ENCODE results near the gene UNC93B1.
"Not testable (repeated sequence)": the region's sequence is repeated elsewhere in the genome, so short reads cannot be mapped to it uniquely, and the experiment has no call there.

Gene UNC93B1

DNA sequence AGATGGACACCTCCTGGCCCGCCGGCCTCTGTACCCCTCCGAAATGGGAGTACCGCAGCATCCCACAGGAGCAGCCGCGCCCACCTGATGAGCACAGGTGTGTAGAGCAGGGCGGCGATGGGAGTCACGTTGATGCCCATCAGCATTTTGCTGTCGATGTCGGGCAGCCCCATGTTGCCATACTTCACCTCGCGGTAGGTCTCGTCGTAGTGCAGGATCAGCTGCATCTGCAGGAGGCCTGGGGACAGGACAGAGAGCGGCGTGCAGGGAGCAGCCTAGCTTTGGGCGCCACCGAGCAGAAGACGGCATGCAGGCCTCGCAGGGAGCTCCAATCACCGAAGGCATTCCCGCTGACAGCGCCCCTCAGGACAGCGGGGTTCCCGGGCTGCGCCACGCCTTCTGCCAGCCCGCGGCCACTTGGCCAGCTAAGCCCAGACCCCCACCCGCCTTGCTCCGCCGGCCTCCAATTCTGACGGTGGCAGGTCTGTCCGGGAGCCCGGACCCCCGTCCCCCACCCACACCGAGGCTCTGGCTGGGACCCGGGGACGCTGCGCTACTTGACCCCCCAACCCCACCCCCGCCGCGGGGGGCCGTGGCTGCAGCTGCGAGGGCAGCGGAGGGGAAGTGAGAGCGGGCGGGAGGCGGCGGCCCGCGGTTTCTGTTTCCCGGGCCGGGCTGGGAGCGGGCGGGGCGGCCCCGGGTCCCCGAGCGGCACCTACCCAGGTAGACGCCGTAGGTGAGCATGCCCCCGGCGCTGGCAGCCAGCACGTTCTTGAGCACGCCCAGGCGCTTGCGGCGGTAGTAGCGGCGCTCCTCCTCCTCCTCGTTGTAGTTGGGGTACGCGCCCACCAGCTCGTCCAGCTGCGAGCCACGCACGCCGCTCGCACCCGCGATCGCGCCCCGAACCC is 705 bp downstream of the UNC93B1 start:
- Histone ChIP-seq H3K27ac (ENCODE audit: low read length) (no peak overlapping the region), H3K36me3 (ENCODE audit: control insufficient read depth in 1 of 2, insufficient read depth in 2 of 2, low read length in 2 of 2) (no peaks in the 10 kb centered on the region), H3K27me3 (ENCODE audit: low read depth, low read length) (no peaks in the 10 kb centered on the region), H3K9me3 (ENCODE audit: control insufficient read depth in 1 of 2, low read length in 2 of 2) (no peaks in the 10 kb centered on the region), H3K4me1 (ENCODE audit: control insufficient read depth in 1 of 2, insufficient read depth in 2 of 2, low read length in 2 of 2) (peaks cover 0 to 13% of the 10 kb centered on the region in 2 donors), H3K4me3 (ENCODE audit: low read depth in 1 of 2, low read length in 2 of 2) (peak overlapping the region in 1 of 2 donors; percentile 76)

- Histone ChIP-seq H3K9me3 (ENCODE audit: control insufficient read depth in 1 of 2, low read length in 2 of 2) (no peaks in the 10 kb centered on the region), H3K36me3 (ENCODE audit: control insufficient read depth in 1 of 2, insufficient read depth in 2 of 2, low read length in 2 of 2) (no peaks in the 10 kb centered on the region), H3K27ac (ENCODE audit: low read length) (no peak overlapping the region), H3K27me3 (ENCODE audit: low read depth, low read length) (no peaks in the 10 kb centered on the region), H3K4me3 (ENCODE audit: low read depth in 1 of 2, low read length in 2 of 2) (peak overlapping the region in 1 of 2 donors; percentile 76), H3K4me1 (ENCODE audit: control insufficient read depth in 1 of 2, insufficient read depth in 2 of 2, low read length in 2 of 2) (peaks cover 0 to 13% of the 10 kb centered on the region in 2 donors)
Observed at GRCh38 chr11:68002575-68002937, 1.3 kb downstream of the UNC93B1 start.

GRCh38 chr11:67999704-68000103 is 4.2 kb downstream of the UNC93B1 start:
- Histone ChIP-seq H3K27ac (ENCODE audit: low read length) (no peak overlapping the region), H3K36me3 (ENCODE audit: control insufficient read depth in 1 of 2, insufficient read depth in 2 of 2, low read length in 2 of 2) (no peaks in the 10 kb centered on the region), H3K4me1 (ENCODE audit: control insufficient read depth in 1 of 2, insufficient read depth in 2 of 2, low read length in 2 of 2) (peaks cover 0 to 12% of the 10 kb centered on the region in 2 donors)

DNA sequence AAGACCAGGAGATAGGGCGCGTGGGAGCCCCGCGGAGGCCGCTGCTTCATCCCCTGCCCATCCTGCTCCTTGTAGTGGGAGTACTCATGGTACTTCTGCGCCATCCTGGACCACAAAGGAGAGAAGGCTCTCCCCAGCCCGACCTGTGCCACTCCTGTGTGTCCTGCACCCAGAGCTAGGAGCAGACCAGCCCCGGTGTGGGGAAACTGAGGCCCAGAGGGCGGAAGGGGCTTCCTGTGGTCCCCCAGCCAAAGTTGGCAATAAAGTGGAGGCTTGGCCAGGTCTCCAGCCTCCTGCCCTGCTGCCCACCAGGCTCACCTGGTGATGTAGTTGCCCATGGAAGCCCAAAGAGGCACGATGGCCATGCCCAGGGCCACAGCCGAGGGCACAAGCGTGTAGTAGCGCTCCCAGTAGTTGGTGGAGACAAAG is 4.7 kb downstream of the UNC93B1 start:
- Histone ChIP-seq H3K4me1 (ENCODE audit: control insufficient read depth in 1 of 2, insufficient read depth in 2 of 2, low read length in 2 of 2) (peaks cover 0 to 7% of the 10 kb centered on the region in 2 donors), H3K36me3 (ENCODE audit: control insufficient read depth in 1 of 2, insufficient read depth in 2 of 2, low read length in 2 of 2) (no peaks in the 10 kb centered on the region), H3K27me3 (ENCODE audit: low read depth, low read length) (no peaks in the 10 kb centered on the region), H3K4me3 (ENCODE audit: low read depth in 1 of 2, low read length in 2 of 2) (no peak overlapping the region), H3K9me3 (ENCODE audit: control insufficient read depth in 1 of 2, low read length in 2 of 2) (no peaks in the 10 kb centered on the region), H3K27ac (ENCODE audit: low read length) (no peak overlapping the region)

More at GRCh38 chr11:67999704-68000103, 4.2 kb downstream of the UNC93B1 start:
- H3K27me3 ChIP-seq (ENCODE audit: low read depth, low read length) = no peaks in the 10 kb centered on the region
- no peaks in the 10 kb centered on the region for H3K9me3 ChIP-seq (ENCODE audit: control insufficient read depth in 1 of 2, low read length in 2 of 2)
- no peak overlapping the region for H3K4me3 ChIP-seq (ENCODE audit: low read depth in 1 of 2, low read length in 2 of 2)

DNA sequence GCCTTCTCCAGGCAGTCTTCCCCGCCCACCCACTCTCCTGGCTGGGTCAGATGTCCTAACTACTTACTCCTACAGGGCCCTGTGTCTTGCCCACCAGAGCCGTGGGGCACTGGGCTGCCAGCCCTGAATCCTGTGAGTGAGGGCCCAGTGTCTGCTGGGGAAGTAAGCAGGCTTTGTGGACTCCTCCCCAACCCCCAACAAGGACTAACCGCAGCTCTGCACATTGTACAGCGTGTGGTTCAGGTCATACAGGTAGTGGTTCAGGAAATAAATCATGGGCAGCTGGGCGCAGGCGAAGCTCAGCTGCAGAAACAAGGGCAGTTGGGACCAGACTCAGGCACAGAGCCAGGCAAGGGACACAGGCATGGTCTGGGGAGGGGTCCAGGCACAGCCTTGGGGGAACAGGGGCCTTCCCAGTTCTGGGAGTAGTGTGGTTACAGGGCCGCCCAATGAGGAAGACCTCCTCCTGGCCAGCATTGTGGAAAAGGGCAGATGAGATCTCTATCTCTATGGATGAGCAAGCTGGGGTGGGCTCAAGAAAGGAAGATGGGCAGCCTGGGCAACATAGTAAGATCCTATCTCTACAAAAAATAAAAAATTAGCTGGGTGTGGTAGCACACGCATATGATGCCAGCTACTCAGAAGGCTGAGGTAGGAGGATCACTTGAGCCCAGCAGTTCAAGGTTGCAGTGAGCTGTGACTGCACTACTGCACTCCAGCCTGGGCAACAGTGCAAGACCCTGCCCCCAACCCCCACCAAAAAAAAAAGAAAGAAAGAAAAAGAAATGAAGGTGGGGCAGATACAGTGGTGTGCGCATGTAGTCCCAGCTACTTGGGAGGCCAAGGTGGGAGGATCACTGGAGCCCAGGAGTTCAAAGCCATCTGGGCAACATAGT is 5.5 kb downstream of the UNC93B1 start:
- no peaks in the 10 kb centered on the region for H3K9me3 ChIP-seq (ENCODE audit: control insufficient read depth in 1 of 2, low read length in 2 of 2)
- H3K27ac ChIP-seq (ENCODE audit: low read length) = no peak overlapping the region

GRCh38 chr11:67997475-67997921 is 6.4 kb downstream of the UNC93B1 start:
- Histone ChIP-seq H3K4me3 (ENCODE audit: low read depth in 1 of 2, low read length in 2 of 2) (no peak overlapping the region), H3K27ac (ENCODE audit: low read length) (no peak overlapping the region), H3K36me3 (ENCODE audit: control insufficient read depth in 1 of 2, insufficient read depth in 2 of 2, low read length in 2 of 2) (no peaks in the 10 kb centered on the region), H3K27me3 (ENCODE audit: low read depth, low read length) (no peaks in the 10 kb centered on the region), H3K9me3 (ENCODE audit: control insufficient read depth in 1 of 2, low read length in 2 of 2) (no peaks in the 10 kb centered on the region), H3K4me1 (ENCODE audit: control insufficient read depth in 1 of 2, insufficient read depth in 2 of 2, low read length in 2 of 2) (no peaks in the 10 kb centered on the region)

More for the DNA sequence above, 5.5 kb downstream of the UNC93B1 start:
- Histone ChIP-seq H3K27me3 (ENCODE audit: low read depth, low read length) (no peaks in the 10 kb centered on the region), H3K4me3 (ENCODE audit: low read depth in 1 of 2, low read length in 2 of 2) (no peak overlapping the region), H3K36me3 (ENCODE audit: control insufficient read depth in 1 of 2, insufficient read depth in 2 of 2, low read length in 2 of 2) (no peaks in the 10 kb centered on the region), H3K4me1 (ENCODE audit: control insufficient read depth in 1 of 2, insufficient read depth in 2 of 2, low read length in 2 of 2) (peaks cover 0 to 3% of the 10 kb centered on the region in 2 donors)

- Histone ChIP-seq H3K27me3 (ENCODE audit: low read depth, low read length) (no peaks in the 10 kb centered on the region), H3K4me3 (ENCODE audit: low read depth in 1 of 2, low read length in 2 of 2) (no peak overlapping the region), H3K27ac (ENCODE audit: low read length) (no peak overlapping the region), H3K4me1 (ENCODE audit: control insufficient read depth in 1 of 2, insufficient read depth in 2 of 2, low read length in 2 of 2) (no peaks in the 10 kb centered on the region), H3K36me3 (ENCODE audit: control insufficient read depth in 1 of 2, insufficient read depth in 2 of 2, low read length in 2 of 2) (no peaks in the 10 kb centered on the region), H3K9me3 (ENCODE audit: control insufficient read depth in 1 of 2, low read length in 2 of 2) (no peaks in the 10 kb centered on the region)
Observed at GRCh38 chr11:67996622-67997474, 7.0 kb downstream of the UNC93B1 start.

DNA sequence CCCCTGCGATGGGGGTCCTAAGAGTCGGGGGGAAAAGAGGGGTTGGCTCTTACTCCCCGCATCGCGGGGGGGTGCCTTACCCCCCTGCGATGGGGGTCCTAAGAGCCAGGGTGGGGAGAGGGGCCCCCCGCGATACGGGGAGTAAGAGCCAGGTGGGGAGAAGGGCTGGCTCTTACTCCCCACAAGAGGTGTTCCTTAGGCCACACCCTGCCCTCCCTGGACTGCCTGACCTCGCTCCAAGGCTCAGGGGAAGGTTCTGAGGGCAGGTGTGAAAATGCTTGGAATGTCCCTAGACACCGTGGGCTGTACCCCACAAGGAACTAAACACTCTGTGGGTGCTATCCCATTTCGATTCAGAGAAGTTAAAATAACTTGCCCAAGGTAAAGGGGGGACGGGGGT is 7.8 kb downstream of the UNC93B1 start:
- H3K27ac ChIP-seq (ENCODE audit: low read length) = no peak overlapping the region
- H3K27me3 ChIP-seq (ENCODE audit: low read depth, low read length) = no peaks in the 10 kb centered on the region
- H3K36me3 ChIP-seq (ENCODE audit: control insufficient read depth in 1 of 2, insufficient read depth in 2 of 2, low read length in 2 of 2) = no peaks in the 10 kb centered on the region
- no peaks in the 10 kb centered on the region for H3K4me1 ChIP-seq (ENCODE audit: control insufficient read depth in 1 of 2, insufficient read depth in 2 of 2, low read length in 2 of 2)
- H3K4me3 ChIP-seq (ENCODE audit: low read depth in 1 of 2, low read length in 2 of 2) = no peak overlapping the region
- no peaks in the 10 kb centered on the region for H3K9me3 ChIP-seq (ENCODE audit: control insufficient read depth in 1 of 2, low read length in 2 of 2)

GRCh38 chr11:67995579-67995978 is 8.3 kb downstream of the UNC93B1 start:
- H3K9me3 ChIP-seq (ENCODE audit: control insufficient read depth in 1 of 2, low read length in 2 of 2); H3K4me3 ChIP-seq (ENCODE audit: low read depth in 1 of 2, low read length in 2 of 2); H3K36me3 ChIP-seq (ENCODE audit: control insufficient read depth in 1 of 2, insufficient read depth in 2 of 2, low read length in 2 of 2); H3K4me1 ChIP-seq (ENCODE audit: control insufficient read depth in 1 of 2, insufficient read depth in 2 of 2, low read length in 2 of 2); H3K27me3 ChIP-seq (ENCODE audit: low read depth, low read length); H3K27ac ChIP-seq (ENCODE audit: low read length): not testable (repeated sequence)

DNA sequence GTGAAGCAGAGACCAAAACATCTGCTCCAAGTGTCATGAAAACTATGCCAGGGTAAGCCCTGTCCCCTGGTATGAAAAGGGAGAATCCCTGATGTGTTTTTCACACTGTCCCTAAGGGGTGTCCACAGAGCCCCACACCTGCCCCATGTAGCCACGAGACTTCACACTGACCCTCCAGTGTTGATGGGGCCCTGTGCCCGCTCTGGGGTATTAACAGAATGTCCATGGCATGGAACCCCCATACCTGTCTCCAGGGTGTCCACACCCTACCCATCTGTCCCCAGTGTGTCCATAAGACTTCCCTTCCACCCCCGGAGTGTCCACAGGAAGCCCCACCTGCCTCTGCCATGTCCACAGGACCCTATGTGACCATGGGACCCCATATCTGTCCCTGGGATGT is 8.8 kb downstream of the UNC93B1 start:
- H3K27ac ChIP-seq (ENCODE audit: low read length); H3K36me3 ChIP-seq (ENCODE audit: control insufficient read depth in 1 of 2, insufficient read depth in 2 of 2, low read length in 2 of 2); H3K4me1 ChIP-seq (ENCODE audit: control insufficient read depth in 1 of 2, insufficient read depth in 2 of 2, low read length in 2 of 2); H3K9me3 ChIP-seq (ENCODE audit: control insufficient read depth in 1 of 2, low read length in 2 of 2); H3K27me3 ChIP-seq (ENCODE audit: low read depth, low read length); H3K4me3 ChIP-seq (ENCODE audit: low read depth in 1 of 2, low read length in 2 of 2): not testable (repeated sequence)

All from muscle layer of duodenum (tissue), 2 donors.